ENCODE results near the gene FAM124A. TPM values are rescaled to one million over a fixed set of nuclear protein-coding genes. Genes with fewer than 3 reads are reported as not detected.

Gene FAM124A
- total RNA-seq, 2 experiments from 2014 or later, result not detected

DNA sequence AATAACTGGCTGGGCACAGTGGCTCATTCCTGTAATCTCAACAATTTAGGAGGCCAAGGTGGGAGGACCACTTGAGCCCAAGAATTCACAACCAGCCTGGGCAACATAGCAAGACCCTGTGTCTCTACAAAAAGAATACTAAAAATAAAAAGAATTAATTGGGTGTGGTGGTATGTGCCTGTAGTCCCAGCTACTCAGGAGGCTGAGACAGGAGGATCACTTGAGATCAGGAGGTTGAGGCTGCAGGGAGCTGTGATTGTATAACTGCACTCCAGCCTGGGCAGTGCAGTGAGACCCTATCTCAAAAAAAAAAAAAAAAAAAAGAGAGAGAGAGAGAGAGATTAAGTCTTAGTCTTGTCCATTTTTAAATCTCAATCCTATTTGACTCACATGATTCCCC lies 81.7 kb downstream of the FAM124A start:
- H3K4me1 Mint-ChIP-seq (ENCODE audit: low read depth), result no peaks in the 10 kb centered on the region
- no peak for DNase-seq
- intact Hi-C loops (cut with micrococcal nuclease), result no loop called here
- H3K4me3 Mint-ChIP-seq, result no peak overlapping the region
- CTCF ChIA-PET, result interaction anchor here (0.6 to 1.4 kb wide), 3 partner anchors 13 to 165 kb away, joined by 3 to 4 read pairs (median 3); no protein-coding TSS in a partner anchor
- H3K36me3 Mint-ChIP-seq (ENCODE audit: low read depth), result no peaks in the 10 kb centered on the region
- H3K27me3 Mint-ChIP-seq (ENCODE audit: low read depth), result no peaks in the 10 kb centered on the region
- no peaks in the 10 kb centered on the region for H3K9me3 Mint-ChIP-seq
- H3K27ac Mint-ChIP-seq, result no peak overlapping the region

DNA sequence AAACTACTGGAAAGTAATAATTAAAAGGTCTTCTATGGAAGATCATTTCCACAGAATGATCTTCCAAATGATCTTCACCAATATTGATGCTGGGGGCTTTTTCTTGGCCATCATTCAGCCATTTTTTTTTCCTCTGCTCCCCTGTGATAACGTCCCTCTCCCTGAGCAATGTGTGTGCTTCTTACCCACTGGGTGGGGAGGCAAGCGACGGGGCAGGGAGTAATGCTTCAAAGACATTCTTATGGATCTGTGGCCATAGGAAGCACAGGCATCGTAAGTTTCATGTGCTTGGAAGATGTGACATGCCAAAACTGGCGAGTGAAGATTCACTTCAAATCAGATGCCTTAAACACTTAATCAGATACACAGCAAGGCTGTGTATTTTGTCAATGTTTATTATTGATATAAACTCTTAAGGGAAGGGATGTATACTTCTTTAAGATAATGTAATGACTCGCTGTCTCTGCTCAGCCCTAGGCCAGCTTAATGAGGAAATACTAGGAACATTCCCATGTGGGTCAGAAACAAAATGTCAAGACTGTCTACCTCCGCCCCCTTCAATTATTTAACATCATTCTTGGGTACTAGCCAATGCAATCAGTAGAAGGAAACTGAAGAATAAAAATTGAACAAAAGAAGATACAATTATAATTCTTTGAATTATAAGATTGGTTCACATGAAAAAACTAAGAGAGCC lies 83.2 kb downstream of the FAM124A start:
- Mint-ChIP-seq H3K36me3 (ENCODE audit: low read depth) (no peaks in the 10 kb centered on the region), H3K4me3 (no peak overlapping the region), H3K4me1 (ENCODE audit: low read depth) (no peaks in the 10 kb centered on the region), H3K9me3 (no peaks in the 10 kb centered on the region), H3K27ac (no peak overlapping the region), H3K27me3 (ENCODE audit: low read depth) (no peaks in the 10 kb centered on the region)
- CTCF ChIA-PET, result interaction anchor here (1.7 kb wide), 1 partner anchor 19 kb away, joined by 6 read pairs; no protein-coding TSS in a partner anchor
- intact Hi-C loops (cut with micrococcal nuclease), result no loop called here
- DNase-seq, result no peak

DNA sequence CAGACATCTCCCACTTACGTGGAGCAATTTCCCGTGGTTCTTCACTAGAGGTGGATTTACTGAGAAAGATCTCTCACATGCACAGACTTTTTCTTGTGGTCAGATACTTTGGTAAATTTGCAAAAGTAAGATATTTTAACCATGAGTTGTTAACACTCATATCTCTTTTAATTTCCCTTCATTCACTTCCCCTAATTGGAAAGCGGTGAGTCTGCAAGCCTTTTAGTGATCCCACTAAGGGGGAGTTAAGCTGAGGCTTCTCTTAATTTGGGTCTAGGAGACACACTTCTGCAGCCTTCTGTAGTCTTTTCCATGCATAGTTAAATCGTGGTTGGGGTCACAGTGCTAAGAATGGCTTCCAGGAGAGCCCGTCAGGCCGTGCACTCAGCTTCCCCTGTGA lies 86.6 kb downstream of the FAM124A start:
- Mint-ChIP-seq H3K9me3 (no peaks in the 10 kb centered on the region), H3K4me1 (ENCODE audit: low read depth) (no peaks in the 10 kb centered on the region), H3K27me3 (ENCODE audit: low read depth) (peaks cover 3% of the 10 kb centered on the region), H3K36me3 (ENCODE audit: low read depth) (no peaks in the 10 kb centered on the region), H3K27ac (no peak overlapping the region), H3K4me3 (no peak overlapping the region)
- CTCF ChIA-PET, result interaction anchor here (0.8 to 1.5 kb wide), 2 partner anchors 23 kb away, joined by 4 read pairs; no protein-coding TSS in a partner anchor
- no peak for DNase-seq
- intact Hi-C loops (cut with micrococcal nuclease), result no loop called here

DNA sequence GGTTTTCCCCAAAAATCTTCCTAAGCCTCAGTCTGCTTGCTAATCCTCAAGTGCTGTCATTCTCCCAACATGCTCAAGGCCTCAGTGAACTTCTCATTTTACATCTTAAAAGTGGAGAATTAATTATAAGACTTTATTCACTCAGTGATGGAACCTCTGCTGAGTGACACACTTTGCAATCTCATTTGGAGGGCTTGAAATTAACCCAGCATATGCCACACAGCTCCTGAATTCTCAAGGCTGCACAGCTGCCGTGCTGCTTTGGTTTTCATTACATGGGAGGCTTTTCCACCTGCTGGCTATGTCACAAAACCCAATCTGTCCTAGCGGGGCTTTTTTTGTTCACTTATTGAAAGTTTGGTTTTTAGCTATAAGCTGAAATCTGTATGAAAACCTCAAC lies 89.0 kb downstream of the FAM124A start:
- Mint-ChIP-seq H3K27ac (no peak overlapping the region), H3K9me3 (no peaks in the 10 kb centered on the region), H3K4me1 (ENCODE audit: low read depth) (no peaks in the 10 kb centered on the region), H3K36me3 (ENCODE audit: low read depth) (no peaks in the 10 kb centered on the region), H3K27me3 (ENCODE audit: low read depth) (peaks cover 3% of the 10 kb centered on the region), H3K4me3 (no peak overlapping the region)
- CTCF ChIA-PET, result no interaction called here
- no peak for DNase-seq
- intact Hi-C loops (cut with micrococcal nuclease), result no loop called here

DNA sequence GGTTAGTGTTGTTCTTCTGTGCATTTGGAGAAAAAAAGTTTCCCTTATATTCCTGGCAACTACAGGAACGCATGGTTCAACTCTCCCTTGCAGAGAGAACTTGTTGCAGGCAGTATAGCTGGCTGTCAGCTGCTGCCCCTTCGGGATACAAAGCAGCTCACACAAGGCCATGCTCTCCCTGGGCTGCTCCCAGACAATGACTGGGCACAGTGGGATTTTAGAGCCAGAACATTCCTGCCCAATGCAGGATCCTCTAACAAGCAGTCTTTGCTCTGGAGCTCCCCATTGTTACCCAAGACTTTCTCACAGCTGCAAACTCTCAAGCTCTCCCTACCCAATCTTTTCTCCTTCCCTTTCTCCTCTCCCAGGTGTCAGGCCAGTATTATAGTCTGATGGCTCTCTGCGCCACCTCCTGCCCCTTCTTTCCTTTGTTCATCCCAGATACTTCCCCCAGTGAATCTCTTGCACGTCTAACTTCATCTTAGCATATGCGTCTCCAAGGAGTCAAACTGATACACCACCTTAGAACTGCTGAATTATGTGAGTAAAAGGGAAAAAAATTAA lies 89.8 kb downstream of the FAM124A start:
- H3K4me1 Mint-ChIP-seq (ENCODE audit: low read depth), result no peaks in the 10 kb centered on the region
- DNase-seq, result no peak
- H3K9me3 Mint-ChIP-seq, result no peaks in the 10 kb centered on the region
- no peaks in the 10 kb centered on the region for H3K36me3 Mint-ChIP-seq (ENCODE audit: low read depth)
- peaks cover 3% of the 10 kb centered on the region for H3K27me3 Mint-ChIP-seq (ENCODE audit: low read depth)
- intact Hi-C loops (cut with micrococcal nuclease), result no loop called here
- H3K4me3 Mint-ChIP-seq, result no peak overlapping the region
- no peak overlapping the region for H3K27ac Mint-ChIP-seq
- CTCF ChIA-PET, result interaction anchor here (0.6 to 1.4 kb wide), 3 partner anchors 22 to 26 kb away, joined by 3 read pairs; no protein-coding TSS in a partner anchor

DNA sequence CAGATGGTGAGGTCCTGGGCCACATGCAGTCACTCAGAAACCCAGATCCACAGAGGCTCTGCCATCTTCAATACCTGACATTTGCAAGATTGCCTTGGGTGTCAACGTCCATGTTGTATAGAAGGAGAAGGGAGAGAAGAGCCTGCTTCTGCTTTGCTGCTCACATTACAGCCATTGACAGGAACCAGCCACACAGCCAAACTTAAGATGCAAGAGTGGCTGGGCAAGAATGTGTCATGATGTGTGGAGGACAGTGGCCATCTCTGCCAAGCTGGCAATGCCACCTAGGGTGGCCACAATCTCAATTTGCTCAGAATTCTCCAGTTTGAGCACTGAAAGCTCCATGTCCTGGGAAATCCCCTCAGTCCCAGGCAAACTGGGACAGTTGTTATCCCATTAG lies 91.4 kb downstream of the FAM124A start:
- Mint-ChIP-seq H3K4me3 (no peak overlapping the region), H3K27me3 (ENCODE audit: low read depth) (peaks cover 3% of the 10 kb centered on the region), H3K27ac (no peak overlapping the region), H3K9me3 (no peaks in the 10 kb centered on the region), H3K4me1 (ENCODE audit: low read depth) (no peaks in the 10 kb centered on the region), H3K36me3 (ENCODE audit: low read depth) (no peaks in the 10 kb centered on the region)
- DNase-seq, result no peak
- CTCF ChIA-PET, result no interaction called here
- intact Hi-C loops (cut with micrococcal nuclease), result no loop called here

DNA sequence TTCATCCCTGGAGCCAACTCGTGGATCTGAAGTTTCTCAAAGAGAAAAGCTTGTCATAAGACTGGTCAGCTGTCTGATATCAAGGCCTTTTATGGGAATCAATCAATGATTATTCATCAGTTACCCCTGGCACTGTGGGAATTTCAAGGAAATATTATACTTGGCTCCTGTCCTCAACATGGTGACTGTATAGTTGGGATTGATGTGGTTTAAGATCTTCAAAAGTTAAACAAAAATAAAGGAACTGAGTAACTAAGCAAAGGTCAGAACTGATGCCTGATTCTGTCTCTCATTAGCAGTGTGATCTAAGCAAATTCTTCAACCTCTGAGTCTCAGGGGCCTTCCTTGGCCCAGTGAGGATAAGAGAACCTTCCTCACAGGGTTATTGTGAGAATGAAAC lies 95.1 kb downstream of the FAM124A start:
- no peak for DNase-seq
- intact Hi-C loops (cut with micrococcal nuclease), result no loop called here
- Mint-ChIP-seq H3K4me1 (ENCODE audit: low read depth) (no peaks in the 10 kb centered on the region), H3K27ac (no peak overlapping the region), H3K9me3 (no peaks in the 10 kb centered on the region), H3K27me3 (ENCODE audit: low read depth) (peaks cover under 1% of the 10 kb centered on the region), H3K4me3 (no peak overlapping the region), H3K36me3 (ENCODE audit: low read depth) (no peaks in the 10 kb centered on the region)
- CTCF ChIA-PET, result interaction anchor here (1.2 kb wide), 1 partner anchor 13 kb away, joined by 4 read pairs; no protein-coding TSS in a partner anchor

DNA sequence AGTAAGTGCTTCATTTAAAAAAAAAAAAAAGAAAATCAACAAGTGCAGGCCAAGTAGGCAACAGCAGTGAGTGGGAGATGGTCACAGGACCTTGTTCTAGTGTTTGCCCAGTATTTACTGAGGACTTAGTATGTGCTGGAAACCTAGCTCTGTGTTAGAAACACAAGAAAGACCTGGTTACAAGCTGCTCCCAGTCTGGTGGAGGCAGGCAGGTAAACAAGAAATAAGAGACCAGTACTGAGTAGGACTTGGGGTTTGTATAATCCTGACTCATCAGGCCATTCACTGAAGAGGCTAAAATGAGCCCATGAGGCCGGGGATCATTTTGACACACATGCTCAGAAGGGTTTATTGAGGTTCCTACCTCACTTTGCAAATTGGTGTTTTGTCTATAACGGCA lies 95.8 kb downstream of the FAM124A start:
- Mint-ChIP-seq H3K27me3 (ENCODE audit: low read depth) (no peaks in the 10 kb centered on the region), H3K36me3 (ENCODE audit: low read depth) (no peaks in the 10 kb centered on the region), H3K27ac (no peak overlapping the region), H3K4me1 (ENCODE audit: low read depth) (no peaks in the 10 kb centered on the region), H3K4me3 (no peak overlapping the region), H3K9me3 (no peaks in the 10 kb centered on the region)
- CTCF ChIA-PET, result interaction anchor here (0.6 to 0.7 kb wide), 2 partner anchors 213 to 322 kb away, joined by 4 to 5 read pairs; no protein-coding TSS in a partner anchor
- no peak for DNase-seq
- intact Hi-C loops (cut with micrococcal nuclease), result no loop called here

DNA sequence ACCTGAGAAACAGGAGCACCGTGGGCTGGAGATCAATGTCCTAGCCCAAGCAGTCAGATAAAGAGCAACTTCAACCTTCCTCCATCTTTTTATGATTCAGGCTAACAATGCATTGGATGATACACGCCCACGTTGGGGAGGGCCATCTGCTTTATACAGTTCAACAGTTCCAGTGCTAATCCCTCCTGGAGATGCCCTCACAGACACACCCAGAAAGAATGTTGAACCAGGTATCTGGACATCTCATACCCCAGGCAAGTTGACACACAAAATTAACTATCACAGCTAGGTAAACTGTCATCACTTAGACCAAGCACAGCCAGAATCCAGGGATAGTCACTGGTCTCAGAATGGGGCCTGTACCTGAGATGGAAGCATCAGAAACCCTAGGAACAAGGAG lies 96.7 kb downstream of the FAM124A start:
- CTCF ChIA-PET, result no interaction called here

DNA sequence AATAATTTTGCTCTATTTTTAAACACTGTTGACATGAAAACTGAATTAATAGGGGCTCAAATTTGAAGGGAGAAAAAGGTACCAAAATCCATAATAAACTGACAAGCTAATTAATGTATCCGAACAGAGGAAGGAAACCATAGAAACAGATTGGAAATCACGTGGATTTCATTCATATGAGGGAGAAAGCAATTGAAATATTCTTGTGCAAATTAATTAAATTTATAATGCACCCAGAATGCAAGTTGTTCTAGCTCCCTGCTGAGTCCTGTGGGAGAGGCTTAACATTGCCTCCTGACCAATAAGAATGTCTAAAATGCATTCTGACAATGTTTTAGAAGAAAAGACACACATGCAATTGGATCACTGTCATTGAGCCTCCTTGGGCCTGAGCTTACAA lies 99.6 kb downstream of the FAM124A start:
- CTCF ChIA-PET, result no interaction called here
- no peaks in the 10 kb centered on the region for H3K36me3 Mint-ChIP-seq (ENCODE audit: low read depth)
- H3K4me1 Mint-ChIP-seq (ENCODE audit: low read depth), result no peaks in the 10 kb centered on the region
- no peaks in the 10 kb centered on the region for H3K27me3 Mint-ChIP-seq (ENCODE audit: low read depth)
- no peak for DNase-seq
- no peaks in the 10 kb centered on the region for H3K9me3 Mint-ChIP-seq
- H3K27ac Mint-ChIP-seq, result no peak overlapping the region
- H3K4me3 Mint-ChIP-seq, result no peak overlapping the region
- intact Hi-C loops (cut with micrococcal nuclease), result no loop called here

More for the DNA sequence above, 96.7 kb downstream of the FAM124A start:
- Mint-ChIP-seq H3K27me3 (ENCODE audit: low read depth) (no peaks in the 10 kb centered on the region), H3K4me3 (no peak overlapping the region), H3K27ac (no peak overlapping the region), H3K9me3 (no peaks in the 10 kb centered on the region), H3K4me1 (ENCODE audit: low read depth) (no peaks in the 10 kb centered on the region), H3K36me3 (ENCODE audit: low read depth) (no peaks in the 10 kb centered on the region)
- no peak for DNase-seq
- intact Hi-C loops (cut with micrococcal nuclease), result no loop called here

DNA sequence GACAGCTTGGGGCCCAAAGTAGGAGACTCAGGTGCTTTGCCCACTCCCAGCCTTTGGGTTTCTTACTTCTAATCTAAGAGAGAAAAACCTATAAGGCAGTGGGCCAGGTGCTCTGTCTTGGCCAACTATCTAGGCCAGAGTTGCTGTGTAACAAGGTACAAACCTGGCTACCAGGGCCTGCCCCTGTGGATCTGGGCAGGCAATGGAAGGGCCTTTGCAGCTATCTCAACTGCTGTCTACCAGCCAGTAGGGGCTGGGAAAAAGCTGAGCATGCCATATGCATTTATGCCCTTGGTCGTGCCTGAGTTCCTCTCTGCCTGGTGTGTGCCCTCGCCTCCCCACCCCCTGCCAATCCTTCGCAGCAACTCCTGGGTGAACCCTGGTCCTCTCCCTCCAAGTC lies 100.6 kb downstream of the FAM124A start:
- Mint-ChIP-seq H3K27ac (no peak overlapping the region), H3K27me3 (ENCODE audit: low read depth) (no peaks in the 10 kb centered on the region), H3K4me3 (no peak overlapping the region), H3K4me1 (ENCODE audit: low read depth) (no peaks in the 10 kb centered on the region), H3K9me3 (no peaks in the 10 kb centered on the region), H3K36me3 (ENCODE audit: low read depth) (no peaks in the 10 kb centered on the region)
- DNase-seq, result no peak
- CTCF ChIA-PET, result interaction anchor here (0.6 kb wide), 1 partner anchor 198 kb away, joined by 3 read pairs; no protein-coding TSS in a partner anchor
- intact Hi-C loops (cut with micrococcal nuclease), result no loop called here

DNA sequence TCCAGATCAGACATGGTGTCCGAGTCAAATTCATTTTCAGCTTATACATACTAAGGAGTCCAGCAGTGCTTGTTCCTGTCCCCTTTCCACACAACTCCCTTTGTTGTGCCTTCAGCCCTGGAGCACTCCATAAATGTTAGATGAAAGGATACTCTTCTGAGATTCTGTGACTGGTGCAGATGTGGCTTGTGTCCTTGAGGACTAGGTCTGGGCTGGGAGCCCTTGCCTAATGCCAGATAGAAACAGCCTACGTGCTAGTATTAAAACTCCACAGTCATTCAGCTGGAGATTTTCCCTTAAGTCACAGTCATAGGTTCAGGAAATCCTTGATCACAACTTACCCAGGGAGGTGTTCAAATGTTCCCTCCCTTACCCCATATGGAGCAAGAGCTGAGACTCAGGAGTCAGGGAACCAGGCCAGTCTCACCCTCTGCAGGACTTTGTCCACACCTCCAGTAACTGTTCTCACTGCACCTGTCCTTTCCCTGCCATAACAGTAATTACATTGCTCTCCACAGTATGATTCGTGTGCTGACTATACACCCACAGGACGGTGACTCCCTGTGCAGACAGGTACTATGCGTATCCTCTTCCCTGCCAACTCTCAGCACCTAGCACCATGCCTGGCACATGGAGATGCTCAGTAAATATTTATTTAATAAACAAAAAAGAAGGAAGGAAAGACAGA lies 101.8 kb downstream of the FAM124A start:
- H3K27me3 Mint-ChIP-seq (ENCODE audit: low read depth), result no peaks in the 10 kb centered on the region
- intact Hi-C loops (cut with micrococcal nuclease), result no loop called here
- CTCF ChIA-PET, result no interaction called here
- H3K4me3 Mint-ChIP-seq, result no peak overlapping the region
- H3K4me1 Mint-ChIP-seq (ENCODE audit: low read depth), result no peaks in the 10 kb centered on the region
- no peaks in the 10 kb centered on the region for H3K36me3 Mint-ChIP-seq (ENCODE audit: low read depth)
- H3K9me3 Mint-ChIP-seq, result no peaks in the 10 kb centered on the region
- H3K27ac Mint-ChIP-seq, result no peak overlapping the region
- no peak for DNase-seq
